OCI-LY1 (cell line): Measurements from ENCODE around the gene TEK.

Source experiments
- H2AFZ ChIP-seq: fragments of 200-600 bp; sonication (generic), shearing (Covaris generic); 2 replicates; pipeline ENCODE4 v1.6.0; 2014; ENCODE audit warnings: antibody characterized with exemption, mild to moderate bottlenecking, low read length
- H3F3A ChIP-seq: fragments of 200-600 bp; sonication (generic), shearing (Covaris generic); 2 replicates; pipeline ENCODE4 v1.6.0; 2014; ENCODE audit warnings: mild to moderate bottlenecking, antibody characterized with exemption, low read length, moderate library complexity; ENCODE audit not compliant: insufficient read depth
- H3K27ac ChIP-seq: fragments of 200-600 bp; sonication (generic); 2 replicates; pipeline ENCODE4 v1.5.1; 2014; ENCODE audit warnings: low read length, mixed run types, mild to moderate bottlenecking, low read depth; ENCODE audit not compliant: poor library complexity, severe bottlenecking
- H3K27me3 ChIP-seq: fragments of 200-600 bp; sonication (generic); 2 replicates; pipeline ENCODE4 v1.6.0; 2014; ENCODE audit warnings: antibody characterized with exemption, mild to moderate bottlenecking, low read length, moderate library complexity; ENCODE audit not compliant: insufficient read depth
- H3K36me3 ChIP-seq: fragments of 200-600 bp; sonication (generic); 2 replicates; pipeline ENCODE4 v1.6.1; 2014; ENCODE audit warnings: mild to moderate bottlenecking, antibody characterized with exemption, low read length, moderate library complexity, mixed read lengths; ENCODE audit not compliant: insufficient read depth
- H3K4me1 ChIP-seq: fragments of 200-600 bp; sonication (generic); 2 replicates; pipeline ENCODE4 v1.5.1; 2014; ENCODE audit warnings: mild to moderate bottlenecking, low read length, moderate library complexity; ENCODE audit not compliant: insufficient read depth, severe bottlenecking
- H3K4me2 ChIP-seq: fragments of 200-600 bp; sonication (generic), shearing (Covaris generic); 2 replicates; pipeline ENCODE4 v1.6.1; 2014; ENCODE audit warnings: low read length
- H3K4me3 ChIP-seq: fragments of 200-600 bp; sonication (generic); 2 replicates; pipeline ENCODE4 v1.5.1; 2014; ENCODE audit warnings: low read length, low read depth, mild to moderate bottlenecking, mixed read lengths; ENCODE audit not compliant: poor library complexity, severe bottlenecking
- H3K79me2 ChIP-seq: fragments of 200-600 bp; shearing (Covaris generic); 2 replicates; pipeline ENCODE4 v1.6.1; 2016; ENCODE audit warnings: mixed run types, low read length, mixed read lengths; ENCODE audit not compliant: insufficient read depth
- H3K9ac ChIP-seq: fragments of 200-600 bp; sonication (generic), shearing (Covaris generic); 2 replicates; pipeline ENCODE4 v1.6.1; 2014; ENCODE audit warnings: mild to moderate bottlenecking, low read length, mixed read lengths
- H3K9me2 ChIP-seq: fragments of 200-600 bp; sonication (generic), shearing (Covaris generic); 2 replicates; pipeline ENCODE4 v1.6.1; 2014; ENCODE audit warnings: low read depth, mild to moderate bottlenecking, low read length, mixed read lengths
- H3K9me3 ChIP-seq: fragments of 200-600 bp; shearing (Covaris generic); 2 replicates; pipeline ENCODE4 v1.6.1; 2014; ENCODE audit warnings: low read length, mixed read lengths
- H4K20me1 ChIP-seq: fragments of 200-600 bp; sonication (generic), shearing (Covaris generic); 2 replicates; pipeline ENCODE4 v1.6.0; 2016; ENCODE audit warnings: mild to moderate bottlenecking, low read length; ENCODE audit not compliant: insufficient read depth
- EZH2 ChIP-seq: fragments of 200-600 bp; sonication (generic), shearing (Covaris generic); IDR thresholded peaks from 2 replicates; pipeline ENCODE4 v1.8.0; 2017; ENCODE audit warnings: borderline replicate concordance, mixed run types, mild to moderate bottlenecking, antibody characterized with exemption, low read length, moderate library complexity, mixed read lengths
- TF ChIP-seq, protein P1 (sequence below): fragments of 200-600 bp; sonication (generic), shearing (Covaris generic); IDR thresholded peaks from 2 replicates; pipeline ENCODE4 v1.5.1; 2017; ENCODE audit warnings: mild to moderate bottlenecking, antibody characterized with exemption, low read length, moderate library complexity, mixed read lengths

Gene TEK

GRCh38 chr9:27108981-27109541, at the start of gene TEK:
Gene TEK (plus strand): TSS chr9:27109225. CDS start chr9:27109591, 366 bp downstream.
- Histone ChIP-seq H3K4me2 (no peak within 1 kb of the TSS), H3K9me3 (no peaks in the 10 kb centered on the region), H3K27me3 (no peaks in the 10 kb centered on the region), H4K20me1 (no peaks in the 10 kb centered on the region), H3K4me3 (no peak within 1 kb of the TSS), H3K9me2 (no peaks in the 10 kb centered on the region), H3K79me2 (no peaks in the 10 kb centered on the region), H3K27ac (no peak within 1 kb of the TSS), H2AFZ (no peak within 1 kb of the TSS), H3K9ac (no peak within 1 kb of the TSS), H3K4me1 (no peaks in the 10 kb centered on the region), H3K36me3 (no peaks in the 10 kb centered on the region), H3F3A (no peaks in the 10 kb centered on the region)
- TF ChIP-seq, protein P1, sequence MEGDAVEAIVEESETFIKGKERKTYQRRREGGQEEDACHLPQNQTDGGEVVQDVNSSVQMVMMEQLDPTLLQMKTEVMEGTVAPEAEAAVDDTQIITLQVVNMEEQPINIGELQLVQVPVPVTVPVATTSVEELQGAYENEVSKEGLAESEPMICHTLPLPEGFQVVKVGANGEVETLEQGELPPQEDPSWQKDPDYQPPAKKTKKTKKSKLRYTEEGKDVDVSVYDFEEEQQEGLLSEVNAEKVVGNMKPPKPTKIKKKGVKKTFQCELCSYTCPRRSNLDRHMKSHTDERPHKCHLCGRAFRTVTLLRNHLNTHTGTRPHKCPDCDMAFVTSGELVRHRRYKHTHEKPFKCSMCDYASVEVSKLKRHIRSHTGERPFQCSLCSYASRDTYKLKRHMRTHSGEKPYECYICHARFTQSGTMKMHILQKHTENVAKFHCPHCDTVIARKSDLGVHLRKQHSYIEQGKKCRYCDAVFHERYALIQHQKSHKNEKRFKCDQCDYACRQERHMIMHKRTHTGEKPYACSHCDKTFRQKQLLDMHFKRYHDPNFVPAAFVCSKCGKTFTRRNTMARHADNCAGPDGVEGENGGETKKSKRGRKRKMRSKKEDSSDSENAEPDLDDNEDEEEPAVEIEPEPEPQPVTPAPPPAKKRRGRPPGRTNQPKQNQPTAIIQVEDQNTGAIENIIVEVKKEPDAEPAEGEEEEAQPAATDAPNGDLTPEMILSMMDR: no peak
- no peak for TF ChIP-seq EZH2

DNA sequence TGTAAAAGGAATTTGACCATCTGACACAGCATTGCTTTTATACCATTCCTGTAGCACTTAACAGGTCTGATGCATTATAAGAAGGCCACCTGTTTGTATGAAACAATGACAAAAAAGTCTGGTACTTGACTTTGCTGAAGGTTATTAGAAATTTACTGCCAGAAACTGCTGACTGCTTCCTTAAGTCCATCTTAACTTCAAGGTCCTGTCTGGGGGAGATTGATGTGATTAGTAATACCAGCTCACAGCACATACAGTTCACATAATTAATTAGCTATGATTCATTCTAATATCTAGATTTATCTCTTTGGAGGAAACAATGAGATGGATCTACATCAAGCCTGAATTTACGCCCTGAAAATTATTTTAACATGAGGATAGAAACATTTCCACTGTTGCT, 49.6 kb upstream of the TEK start:
- H4K20me1 ChIP-seq: no peaks in the 10 kb centered on the region
- TF ChIP-seq, protein P1: no peak
- no peak for TF ChIP-seq EZH2
- H3K36me3 ChIP-seq: no peaks in the 10 kb centered on the region
- H3K79me2 ChIP-seq: no peaks in the 10 kb centered on the region
- no peak overlapping the region for H2AFZ ChIP-seq
- H3K9ac ChIP-seq: no peak overlapping the region
- H3K4me3 ChIP-seq: no peak overlapping the region
- H3K4me1 ChIP-seq: no peaks in the 10 kb centered on the region
- H3K27ac ChIP-seq: no peak overlapping the region
- no peaks in the 10 kb centered on the region for H3K9me3 ChIP-seq
- no peaks in the 10 kb centered on the region for H3K9me2 ChIP-seq
- no peaks in the 10 kb centered on the region for H3K27me3 ChIP-seq
- no peaks in the 10 kb centered on the region for H3F3A ChIP-seq
- no peak overlapping the region for H3K4me2 ChIP-seq

DNA sequence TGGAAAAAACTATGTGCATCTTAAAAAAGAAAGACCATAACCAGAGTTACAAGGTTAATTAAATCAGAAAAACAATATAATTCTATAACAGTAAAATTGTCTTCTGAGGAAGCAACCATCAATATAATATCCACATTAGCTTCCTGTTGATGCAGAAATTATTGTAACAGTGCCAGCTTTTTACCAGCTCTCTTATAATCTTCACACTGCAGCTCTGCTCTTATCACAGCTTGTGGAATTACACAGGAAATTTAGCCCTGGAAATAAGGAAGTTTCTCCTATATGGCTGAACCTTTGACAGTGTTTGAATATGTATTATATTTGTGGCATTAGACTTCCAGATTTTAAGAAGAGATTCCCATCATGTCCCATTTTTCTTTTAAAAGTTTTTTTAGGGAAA, 49.1 kb upstream of the TEK start:
- Histone ChIP-seq H3K27ac (no peak overlapping the region), H3K9me2 (no peaks in the 10 kb centered on the region), H3K36me3 (no peaks in the 10 kb centered on the region), H3K9ac (no peak overlapping the region), H3K27me3 (no peaks in the 10 kb centered on the region), H3K79me2 (no peaks in the 10 kb centered on the region), H3F3A (no peaks in the 10 kb centered on the region), H3K4me3 (no peak overlapping the region), H3K4me1 (no peaks in the 10 kb centered on the region), H4K20me1 (no peaks in the 10 kb centered on the region), H3K4me2 (no peak overlapping the region), H2AFZ (no peak overlapping the region), H3K9me3 (no peaks in the 10 kb centered on the region)
- TF ChIP-seq, protein P1: no peak
- TF ChIP-seq EZH2: no peak
